SK-N-SH (cell line): ENCODE measurements around the gene NRSN1. TPM values are rescaled to one million over a fixed set of nuclear protein-coding genes. Genes with fewer than 3 reads are reported as not detected.

ENCODE experiments used
- CTCF ChIA-PET: fragments of 300-600, 350-600 bp; formaldehyde crosslinking; extraction: SDS; loops from one replicate; lab custom pipeline; 2021; lab: Yijun Ruan, JAX
- POLR2A ChIA-PET: fragments of 350-600 bp; sonication (Branson Sonifier 250); formaldehyde crosslinking; extraction: SDS; loops from one replicate; lab custom pipeline; 2020; ENCODE audit warnings: antibody characterized with exemption, inconsistent platforms; lab: Yijun Ruan, JAX
- DNase-seq: peaks from one replicate; pipeline ENCODE4 v3.0.0; 2012
- H2AFZ ChIP-seq: fragments of 200-600 bp; sonication (generic); 2 replicates; pipeline ENCODE4 v1.8.1; 2016; ENCODE audit warnings: antibody characterized with exemption, mild to moderate bottlenecking, low read depth
- H3F3A ChIP-seq: fragments of 200-600 bp; sonication (generic); replicated peaks from 2 replicates; pipeline ENCODE3; 2016; ENCODE audit warnings: antibody characterized with exemption, mild to moderate bottlenecking; ENCODE audit not compliant: insufficient read depth
- H3K27ac ChIP-seq, 2 experiments: fragments of 200-500 bp in 1 of 2; fragments of 200-600 bp in 1 of 2; sonication (Bioruptor generic) in 1 of 2; sonication (generic), shearing (Covaris generic) in 1 of 2; 2 replicates each; pipeline versions ENCODE4 v1.5.1 to v1.6.1; 2014 to 2016; ENCODE audit warnings: low read depth in 2 of 2, inconsistent platforms in 1 of 2, low read length in 1 of 2, mild to moderate bottlenecking in 1 of 2, mixed read lengths in 1 of 2
- H3K27me3 ChIP-seq: fragments of 200-600 bp; sonication (generic), shearing (Covaris generic); 2 replicates; pipeline ENCODE4 v1.6.1; 2016; ENCODE audit warnings: mixed run types; ENCODE audit not compliant: insufficient read depth
- H3K36me3 ChIP-seq, 2 experiments: fragments of 200-500 bp in 1 of 2; fragments of 200-600 bp in 1 of 2; sonication (Bioruptor generic) in 1 of 2; sonication (generic) in 1 of 2; replicated peaks in 1 of 2; 2 replicates each; pipeline versions ENCODE3 to v1.5.1; 2014 to 2016; ENCODE audit warnings: low read length in 1 of 2, mild to moderate bottlenecking in 1 of 2; ENCODE audit not compliant: insufficient read depth in 2 of 2, control insufficient read depth in 1 of 2
- H3K4me1 ChIP-seq, 2 experiments: fragments of 200-500 bp in 1 of 2; fragments of 200-600 bp in 1 of 2; sonication (Bioruptor generic) in 1 of 2; sonication (generic), shearing (Covaris generic) in 1 of 2; 2 replicates each; pipeline versions ENCODE4 v1.5.1 to v1.6.1; 2014 to 2016; ENCODE audit warnings: low read depth in 1 of 2, low read length in 1 of 2, mixed run types in 1 of 2; ENCODE audit not compliant: insufficient read depth in 2 of 2, control insufficient read depth in 1 of 2
- H3K4me2 ChIP-seq: fragments of 200-600 bp; sonication (generic), shearing (Covaris generic); 2 replicates; pipeline ENCODE4 v1.6.1; 2017; ENCODE audit warnings: mixed run types
- H3K4me3 ChIP-seq, 2 experiments: fragments of 200-500 bp in 1 of 2; fragments of 200-600 bp in 1 of 2; sonication (Bioruptor generic) in 1 of 2; sonication (generic), shearing (Covaris generic) in 1 of 2; 2 replicates each; pipeline versions ENCODE4 v1.5.1 to v1.8.1; 2014 to 2016; ENCODE audit warnings: low read depth in 2 of 2, inconsistent platforms in 1 of 2, low read length in 1 of 2, mild to moderate bottlenecking in 1 of 2, mixed read lengths in 1 of 2, moderate library complexity in 1 of 2
- H3K79me2 ChIP-seq: fragments of 200-600 bp; sonication (generic); 2 replicates; pipeline ENCODE4 v1.8.1; 2017; ENCODE audit warnings: mild to moderate bottlenecking; ENCODE audit not compliant: insufficient read depth
- H3K9ac ChIP-seq: fragments of 200-600 bp; sonication (generic); 2 replicates; pipeline ENCODE4 v1.6.1; 2017; ENCODE audit warnings: mixed run types
- H3K9me2 ChIP-seq: fragments of 200-600 bp; sonication (generic); 2 replicates; pipeline ENCODE4 v1.6.1; 2017; ENCODE audit warnings: mixed run types
- H3K9me3 ChIP-seq: fragments of 200-600 bp; sonication (generic); 2 replicates; pipeline ENCODE4 v1.6.1; 2017; ENCODE audit warnings: mixed run types, mild to moderate bottlenecking, moderate library complexity
- H4K20me1 ChIP-seq: fragments of 200-600 bp; sonication (generic); 2 replicates; pipeline ENCODE4 v1.6.1; 2017; ENCODE audit warnings: mild to moderate bottlenecking, mixed run types; ENCODE audit not compliant: insufficient read depth
- CHD2 ChIP-seq: fragments of 150-350 bp; IDR thresholded peaks from 2 replicates; pipeline ENCODE4 v1.6.1; 2018; ENCODE audit warnings: low read length; ENCODE audit not compliant: partially characterized antibody
- EP300 ChIP-seq, 2 experiments: IDR thresholded peaks; 2 replicates each; pipeline versions ENCODE4 v1.4.0 to v1.6.1; 2012; ENCODE audit warnings: borderline replicate concordance in 1 of 2, low read depth in 1 of 2, low read length in 1 of 2
- EZH2phosphoT487 ChIP-seq: fragments of 200-600 bp; sonication (generic); IDR thresholded peaks from 2 replicates; pipeline ENCODE4 v1.6.1; 2017; ENCODE audit warnings: low read depth, mixed run types, mild to moderate bottlenecking, antibody characterized with exemption, moderate library complexity, borderline replicate concordance
- FOSL2 ChIP-seq: IDR thresholded peaks from 2 replicates; pipeline ENCODE4 v1.4.0; 2012; ENCODE audit warnings: low read depth, mild to moderate bottlenecking, moderate library complexity, borderline replicate concordance
- FOXJ3 ChIP-seq: sonication (generic); formaldehyde crosslinking; IDR thresholded peaks from 2 replicates; pipeline ENCODE4 v1.5.1; 2020; ENCODE audit warnings: mild to moderate bottlenecking, missing genetic modification reagents
- GATA2 ChIP-seq: sonication (generic); formaldehyde crosslinking; IDR thresholded peaks from 2 replicates; pipeline ENCODE4 v1.5.0; 2020; ENCODE audit warnings: mild to moderate bottlenecking, missing genetic modification reagents
- MXI1 ChIP-seq: IDR thresholded peaks from 2 replicates; pipeline ENCODE4 v1.6.1; 2012; ENCODE audit warnings: mild to moderate bottlenecking, low read depth, low read length, improper control_type of control experiment
- NRF1 ChIP-seq: IDR thresholded peaks from 2 replicates; pipeline ENCODE4 v1.6.1; 2012; ENCODE audit warnings: low read depth, mild to moderate bottlenecking, low read length
- POLR2AphosphoS5 ChIP-seq: IDR thresholded peaks from 2 replicates; pipeline ENCODE4 v1.6.1; 2012; ENCODE audit warnings: low read depth, low read length
- RCOR1 ChIP-seq: fragments of 150-350 bp; IDR thresholded peaks from 2 replicates; pipeline ENCODE4 v1.6.1; 2017; ENCODE audit warnings: antibody characterized with exemption, low read length
- RXRA ChIP-seq: IDR thresholded peaks from 2 replicates; pipeline ENCODE4 v1.4.0; 2012; ENCODE audit warnings: low read depth, mild to moderate bottlenecking, borderline replicate concordance
- SIN3A ChIP-seq: IDR thresholded peaks from 2 replicates; pipeline ENCODE4 v1.6.1; 2012; ENCODE audit warnings: low read depth, mild to moderate bottlenecking, low read length, moderate library complexity, borderline replicate concordance
- TCF12 ChIP-seq: IDR thresholded peaks from 2 replicates; pipeline ENCODE4 v1.4.0; 2012
- TEAD4 ChIP-seq: IDR thresholded peaks from 2 replicates; pipeline ENCODE4 v1.4.0; 2012; ENCODE audit warnings: mild to moderate bottlenecking, borderline replicate concordance; ENCODE audit not compliant: insufficient read depth
- WGBS: methylation state at CpG from one replicate; pipeline ENCODE4 v1.1.6; 2017; ENCODE audit warnings: low lambda C conversion rate; 5-methylcytosine and 5-hydroxymethylcytosine counted together
- polyA plus RNA-seq, 3 experiments: library from polyadenylated mRNA; depleted of rRNA; stranded (reverse); fragments of >200 nt; gene quantifications; 2 replicates each; pipeline ENCODE4 v1.2.3, GENCODE V29; 2012
- TF ChIP-seq, protein P1 (sequence below): IDR thresholded peaks from 2 replicates; pipeline ENCODE4 v1.4.0; 2012; ENCODE audit warnings: low read depth
- TF ChIP-seq, protein P2 (sequence below): fragments of 200-600 bp; sonication (generic); IDR thresholded peaks from 2 replicates; pipeline ENCODE4 v1.6.1; 2017; ENCODE audit warnings: antibody characterized with exemption, mild to moderate bottlenecking, moderate library complexity
- TF ChIP-seq, protein P3 (sequence below): fragments of 150-350 bp; IDR thresholded peaks from 2 replicates; pipeline ENCODE4 v1.6.1; 2016; ENCODE audit warnings: mild to moderate bottlenecking, low read depth, low read length
- TF ChIP-seq, protein P4 (sequence below): IDR thresholded peaks from 2 replicates; pipeline ENCODE4 v1.4.0; 2012; ENCODE audit warnings: low read depth, borderline replicate concordance

NRSN1 gene
- polyA plus RNA-seq, 1 of the 3 experiments (the other 2 are of a cell fraction), result 0.02 TPM

DNA sequence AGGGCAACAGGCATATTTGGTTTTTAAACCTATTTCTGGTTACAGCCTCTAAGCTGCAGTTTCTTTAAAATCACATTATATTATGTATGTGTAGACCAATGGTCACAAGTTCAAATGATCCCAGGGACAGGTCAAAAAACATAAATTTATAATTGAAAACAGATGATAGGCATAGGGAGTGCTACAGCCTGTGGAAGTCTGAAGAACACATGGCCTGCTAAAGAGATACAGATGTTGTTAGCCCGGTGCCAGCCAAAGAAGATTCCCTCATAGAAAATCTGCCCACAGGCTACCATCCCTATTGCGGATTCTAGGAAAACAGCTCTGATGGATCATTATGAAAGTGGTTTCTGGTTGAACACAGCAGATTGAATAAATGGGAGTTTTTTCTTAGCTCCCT is 65.3 kb downstream of the NRSN1 start:
- Histone ChIP-seq H3K27me3 (no peaks in the 10 kb centered on the region), H3K9ac (no peak overlapping the region), H4K20me1 (no peaks in the 10 kb centered on the region), H3K36me3 (no peaks in the 10 kb centered on the region), H3K27ac (peak overlapping the region in 1 of 2 experiments; percentile 98; a peak in 2 of 4 replicates), H3K4me3 (no peak overlapping the region), H3K4me2 (no peak overlapping the region), H3K4me1 (peaks cover 0 to 23% of the 10 kb centered on the region in 2 experiments; a peak in 2 of 4 replicates), H3K9me3 (no peaks in the 10 kb centered on the region), H3K9me2 (no peaks in the 10 kb centered on the region), H3K79me2 (no peaks in the 10 kb centered on the region), H2AFZ (no peak overlapping the region), H3F3A (no peaks in the 10 kb centered on the region)
- peak; percentile 68 for DNase-seq
- ChIA-PET POLR2A (no interaction called here), CTCF (interaction anchor here (0.8 to 1.7 kb wide), 4 partner anchors 14 to 127 kb away, joined by 3 to 12 read pairs (median 3); no protein-coding TSS in a partner anchor)
- TF ChIP-seq FOXJ3 (CRISPR knock-in tag), result peak; percentile 96
- TF ChIP-seq RCOR1, result peak; percentile 98
- TF ChIP-seq RXRA, result no peak
- TF ChIP-seq POLR2AphosphoS5, result peak; percentile 48; the same call in 1 of the 2 replicates
- peak in 1 of 2 experiments; percentile 79; a peak in 1 of 4 replicates for TF ChIP-seq EP300 (IDR thresholded peaks at IDR 0.05; ENCODE audit: borderline replicate concordance in 1 of 2, low read depth in 1 of 2, low read length in 1 of 2)
- no peak for TF ChIP-seq TEAD4
- TF ChIP-seq GATA2, result peak; percentile 78
- TF ChIP-seq NRF1, result no peak
- peak; percentile 72 for TF ChIP-seq TCF12
- TF ChIP-seq, protein P1, sequence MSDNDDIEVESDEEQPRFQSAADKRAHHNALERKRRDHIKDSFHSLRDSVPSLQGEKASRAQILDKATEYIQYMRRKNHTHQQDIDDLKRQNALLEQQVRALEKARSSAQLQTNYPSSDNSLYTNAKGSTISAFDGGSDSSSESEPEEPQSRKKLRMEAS, result no peak
- TF ChIP-seq, protein P2, sequence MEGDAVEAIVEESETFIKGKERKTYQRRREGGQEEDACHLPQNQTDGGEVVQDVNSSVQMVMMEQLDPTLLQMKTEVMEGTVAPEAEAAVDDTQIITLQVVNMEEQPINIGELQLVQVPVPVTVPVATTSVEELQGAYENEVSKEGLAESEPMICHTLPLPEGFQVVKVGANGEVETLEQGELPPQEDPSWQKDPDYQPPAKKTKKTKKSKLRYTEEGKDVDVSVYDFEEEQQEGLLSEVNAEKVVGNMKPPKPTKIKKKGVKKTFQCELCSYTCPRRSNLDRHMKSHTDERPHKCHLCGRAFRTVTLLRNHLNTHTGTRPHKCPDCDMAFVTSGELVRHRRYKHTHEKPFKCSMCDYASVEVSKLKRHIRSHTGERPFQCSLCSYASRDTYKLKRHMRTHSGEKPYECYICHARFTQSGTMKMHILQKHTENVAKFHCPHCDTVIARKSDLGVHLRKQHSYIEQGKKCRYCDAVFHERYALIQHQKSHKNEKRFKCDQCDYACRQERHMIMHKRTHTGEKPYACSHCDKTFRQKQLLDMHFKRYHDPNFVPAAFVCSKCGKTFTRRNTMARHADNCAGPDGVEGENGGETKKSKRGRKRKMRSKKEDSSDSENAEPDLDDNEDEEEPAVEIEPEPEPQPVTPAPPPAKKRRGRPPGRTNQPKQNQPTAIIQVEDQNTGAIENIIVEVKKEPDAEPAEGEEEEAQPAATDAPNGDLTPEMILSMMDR, result no peak
- TF ChIP-seq CHD2, result peak; percentile 90
- WGBS, result 5% methylated on average over 2 of the region's 2 CpGs

DNA sequence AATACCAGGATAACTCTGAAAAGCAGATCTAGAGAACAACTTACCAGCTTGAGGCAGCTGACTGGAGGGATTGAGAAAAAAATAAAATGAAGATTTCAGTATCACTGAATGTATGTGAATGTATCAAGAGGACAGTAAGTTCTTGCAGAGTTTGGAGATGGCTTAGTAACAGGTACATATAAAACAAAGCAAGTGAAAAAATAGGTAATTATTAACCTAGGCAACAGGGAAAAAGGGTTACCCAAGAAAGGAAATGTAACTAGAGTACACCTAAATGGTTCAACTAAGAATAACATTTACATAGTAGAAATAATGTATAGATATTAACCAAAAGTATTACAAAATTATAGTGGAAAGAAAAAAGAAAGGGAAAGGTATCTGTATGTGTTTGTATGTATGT is 67.3 kb downstream of the NRSN1 start:
- Histone ChIP-seq H3K79me2 (no peaks in the 10 kb centered on the region), H3K36me3 (no peaks in the 10 kb centered on the region), H3K9me3 (no peaks in the 10 kb centered on the region), H3K4me2 (no peak overlapping the region), H3K27ac (no peak overlapping the region), H3F3A (no peaks in the 10 kb centered on the region), H4K20me1 (no peaks in the 10 kb centered on the region), H3K4me1 (peaks cover 0 to 14% of the 10 kb centered on the region in 2 experiments; a peak in 2 of 4 replicates), H2AFZ (no peak overlapping the region), H3K9me2 (no peaks in the 10 kb centered on the region), H3K27me3 (no peaks in the 10 kb centered on the region), H3K4me3 (no peak overlapping the region), H3K9ac (no peak overlapping the region)
- DNase-seq, result no peak
- ChIA-PET CTCF (no interaction called here), POLR2A (no interaction called here)
- no peak for TF ChIP-seq CHD2
- no peak for TF ChIP-seq SIN3A
- TF ChIP-seq, protein P1, result no peak
- TF ChIP-seq, protein P2, result no peak
- TF ChIP-seq, protein P3, sequence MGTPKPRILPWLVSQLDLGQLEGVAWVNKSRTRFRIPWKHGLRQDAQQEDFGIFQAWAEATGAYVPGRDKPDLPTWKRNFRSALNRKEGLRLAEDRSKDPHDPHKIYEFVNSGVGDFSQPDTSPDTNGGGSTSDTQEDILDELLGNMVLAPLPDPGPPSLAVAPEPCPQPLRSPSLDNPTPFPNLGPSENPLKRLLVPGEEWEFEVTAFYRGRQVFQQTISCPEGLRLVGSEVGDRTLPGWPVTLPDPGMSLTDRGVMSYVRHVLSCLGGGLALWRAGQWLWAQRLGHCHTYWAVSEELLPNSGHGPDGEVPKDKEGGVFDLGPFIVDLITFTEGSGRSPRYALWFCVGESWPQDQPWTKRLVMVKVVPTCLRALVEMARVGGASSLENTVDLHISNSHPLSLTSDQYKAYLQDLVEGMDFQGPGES, result no peak
- TF ChIP-seq, protein P4, sequence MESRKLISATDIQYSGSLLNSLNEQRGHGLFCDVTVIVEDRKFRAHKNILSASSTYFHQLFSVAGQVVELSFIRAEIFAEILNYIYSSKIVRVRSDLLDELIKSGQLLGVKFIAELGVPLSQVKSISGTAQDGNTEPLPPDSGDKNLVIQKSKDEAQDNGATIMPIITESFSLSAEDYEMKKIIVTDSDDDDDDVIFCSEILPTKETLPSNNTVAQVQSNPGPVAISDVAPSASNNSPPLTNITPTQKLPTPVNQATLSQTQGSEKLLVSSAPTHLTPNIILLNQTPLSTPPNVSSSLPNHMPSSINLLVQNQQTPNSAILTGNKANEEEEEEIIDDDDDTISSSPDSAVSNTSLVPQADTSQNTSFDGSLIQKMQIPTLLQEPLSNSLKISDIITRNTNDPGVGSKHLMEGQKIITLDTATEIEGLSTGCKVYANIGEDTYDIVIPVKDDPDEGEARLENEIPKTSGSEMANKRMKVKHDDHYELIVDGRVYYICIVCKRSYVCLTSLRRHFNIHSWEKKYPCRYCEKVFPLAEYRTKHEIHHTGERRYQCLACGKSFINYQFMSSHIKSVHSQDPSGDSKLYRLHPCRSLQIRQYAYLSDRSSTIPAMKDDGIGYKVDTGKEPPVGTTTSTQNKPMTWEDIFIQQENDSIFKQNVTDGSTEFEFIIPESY, result no peak
- no peak for TF ChIP-seq MXI1
- TF ChIP-seq EZH2phosphoT487, result no peak
- no peak for TF ChIP-seq FOSL2
